Midbrain (tissue), 1 donor: ENCODE measurements around the gene CTPS1.

Source experiments
- DNase-seq: peaks from one replicate; lab custom pipeline; 2025; lab: John Stamatoyannopoulos, UW

Gene CTPS1

DNA sequence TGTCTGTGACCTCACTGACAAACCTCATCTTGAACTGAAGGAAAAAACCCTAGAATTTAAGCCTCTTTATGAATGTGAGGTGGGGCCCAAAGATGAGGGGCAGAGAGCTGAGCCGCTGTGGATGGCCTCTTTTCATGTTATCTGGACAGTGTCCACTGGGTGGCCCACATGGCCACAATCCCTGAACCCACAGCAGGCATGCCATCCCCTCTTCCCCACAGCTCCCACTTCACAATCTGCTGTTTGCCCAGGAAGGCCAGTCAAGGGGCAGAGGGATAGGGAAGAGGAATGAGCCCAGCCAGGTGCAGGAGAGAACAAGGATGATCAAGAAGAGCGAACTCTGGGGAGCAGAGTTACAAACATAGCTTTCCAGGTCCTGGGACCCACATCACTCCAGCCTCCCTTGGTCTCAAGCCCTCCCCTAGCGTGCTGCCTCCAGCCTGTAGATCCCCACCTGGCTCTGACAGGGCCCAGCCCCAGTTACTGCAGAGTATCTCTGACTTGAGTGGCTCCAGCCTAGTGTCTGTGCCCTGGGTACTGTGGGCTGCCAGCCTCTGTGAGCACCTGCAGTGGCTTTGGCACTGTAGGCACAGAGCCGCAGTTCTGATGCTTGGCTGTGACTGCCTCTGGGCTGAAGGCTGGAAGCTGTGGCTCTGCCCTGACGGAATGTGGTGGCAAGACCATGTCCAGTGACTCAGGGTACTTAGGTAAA is 43.9 kb downstream of the CTPS1 start:
- no peak for DNase-seq

DNA sequence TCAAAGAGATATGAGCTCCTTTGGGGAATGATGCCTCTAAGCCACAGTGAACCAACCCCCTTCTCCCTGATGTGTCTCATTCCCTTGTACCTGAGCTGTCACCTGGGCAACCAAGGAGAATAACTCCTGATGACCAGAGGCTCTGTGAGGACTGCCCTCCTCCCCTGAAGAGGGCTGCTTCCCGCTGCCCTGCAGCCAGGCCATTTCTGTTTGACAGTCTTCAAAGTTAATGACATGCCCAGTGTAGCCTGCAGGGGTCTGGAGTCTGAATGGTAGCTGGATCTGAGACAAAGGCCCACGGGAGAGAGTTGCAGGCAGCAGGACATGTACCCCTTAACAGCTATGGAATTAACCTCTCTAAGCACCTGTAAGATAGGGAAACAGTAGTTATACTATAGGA is 45.5 kb downstream of the CTPS1 start:
- DNase-seq, result no peak

DNA sequence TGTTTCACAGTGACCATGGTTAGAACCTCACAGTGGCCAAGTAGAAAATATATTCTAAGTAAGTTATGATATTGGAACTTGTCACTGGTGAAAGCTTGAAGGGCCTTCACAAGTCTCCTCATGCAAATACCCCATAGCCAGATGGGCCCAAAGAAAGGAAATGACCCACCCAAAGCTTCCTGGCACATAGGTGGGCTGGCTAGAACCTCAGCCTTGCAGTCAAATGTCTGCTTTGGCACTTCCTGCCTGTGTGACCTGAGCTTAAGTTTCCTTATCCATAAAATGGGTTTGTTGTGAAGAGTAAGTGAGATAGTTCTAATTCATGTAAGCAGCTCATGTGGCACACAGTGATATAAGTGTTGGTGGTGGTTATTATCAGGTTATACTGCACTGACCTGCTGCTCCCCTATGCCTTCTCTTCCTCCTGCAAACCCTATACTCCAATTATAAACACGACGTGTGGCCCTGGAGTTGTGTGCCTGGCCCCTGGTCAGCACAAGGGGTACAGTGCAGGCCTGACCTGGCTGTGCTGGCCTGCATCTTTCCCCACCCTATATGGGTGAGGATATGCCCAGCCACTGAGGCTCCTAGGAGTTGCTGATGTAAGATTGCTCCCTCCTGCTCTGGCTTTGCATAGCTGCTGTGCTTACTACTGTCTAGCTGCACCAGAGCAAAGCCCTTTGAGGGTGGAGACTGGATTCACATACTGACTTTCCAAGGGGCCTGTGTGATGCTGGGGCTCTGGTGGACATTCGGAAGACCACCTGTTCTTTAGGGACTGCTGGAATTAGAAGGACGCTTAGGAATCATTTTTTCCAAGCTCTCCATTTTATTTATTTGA is 46.7 kb downstream of the CTPS1 start:
- DNase-seq, result no peak

DNA sequence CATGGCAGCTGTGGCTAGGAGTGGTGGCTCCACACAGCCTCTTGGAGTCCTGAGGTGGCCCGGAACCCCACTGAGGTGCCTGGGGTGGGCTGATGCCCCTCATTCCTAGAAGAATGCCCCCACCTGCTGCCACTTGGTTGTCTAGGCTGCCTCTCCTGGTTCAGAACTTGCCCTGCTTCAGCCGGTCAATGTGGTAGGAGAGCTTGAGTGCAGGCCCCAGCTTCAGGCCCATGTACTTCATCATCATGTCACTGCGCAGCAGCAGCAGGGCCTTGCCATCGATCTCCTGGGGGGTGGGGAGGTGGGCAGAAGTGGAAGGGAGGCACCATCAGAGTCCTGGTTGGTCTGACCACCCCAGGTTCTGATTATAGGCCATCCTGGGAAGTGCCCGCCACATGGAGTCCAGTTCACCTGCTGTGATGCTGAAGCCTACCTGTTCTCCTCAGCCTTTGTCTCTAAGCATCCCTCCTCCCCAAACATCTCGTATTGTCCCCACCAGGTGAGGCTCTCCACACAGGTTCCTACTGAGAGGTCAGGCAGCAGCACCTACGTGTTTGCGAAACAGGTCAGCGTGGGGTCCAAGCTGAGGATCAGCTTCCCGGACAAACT is 48.6 kb downstream of the CTPS1 start:
- DNase-seq, result no peak

DNA sequence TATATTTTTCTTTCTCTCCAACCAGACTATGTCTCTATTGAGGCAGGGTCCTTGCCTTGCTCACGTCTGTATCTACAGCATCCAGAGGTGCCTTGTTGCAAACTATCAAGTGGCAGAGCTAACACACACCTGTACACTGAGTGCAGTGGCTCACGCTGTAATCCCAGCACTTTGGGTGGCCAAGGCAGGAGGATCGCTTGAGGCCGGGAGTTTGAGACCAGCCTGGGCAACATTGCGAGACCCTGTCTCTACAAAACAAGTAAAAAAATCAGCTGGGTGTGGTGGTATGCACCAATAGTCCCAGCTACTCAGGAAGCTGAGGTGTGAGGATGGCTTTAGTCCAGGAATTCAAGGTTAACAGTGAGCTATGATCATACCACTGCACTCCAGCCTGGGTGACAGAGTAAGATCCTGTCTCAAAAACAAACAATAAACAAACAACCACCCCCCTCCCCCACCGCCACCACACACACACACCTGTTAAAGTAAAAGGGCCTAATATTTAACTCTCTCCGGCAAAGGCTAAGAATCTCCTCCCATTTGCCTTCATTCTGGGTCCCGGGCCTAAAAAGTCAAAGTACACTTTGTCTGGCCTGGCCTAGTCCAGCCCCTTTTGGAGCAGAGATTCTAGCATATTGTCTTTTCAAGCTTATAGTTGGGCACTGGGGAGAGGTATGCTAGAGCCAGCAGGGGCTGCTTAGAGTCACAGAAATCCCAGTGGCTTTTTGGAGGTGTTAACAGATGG is 51.5 kb downstream of the CTPS1 start:
- no peak for DNase-seq

DNA sequence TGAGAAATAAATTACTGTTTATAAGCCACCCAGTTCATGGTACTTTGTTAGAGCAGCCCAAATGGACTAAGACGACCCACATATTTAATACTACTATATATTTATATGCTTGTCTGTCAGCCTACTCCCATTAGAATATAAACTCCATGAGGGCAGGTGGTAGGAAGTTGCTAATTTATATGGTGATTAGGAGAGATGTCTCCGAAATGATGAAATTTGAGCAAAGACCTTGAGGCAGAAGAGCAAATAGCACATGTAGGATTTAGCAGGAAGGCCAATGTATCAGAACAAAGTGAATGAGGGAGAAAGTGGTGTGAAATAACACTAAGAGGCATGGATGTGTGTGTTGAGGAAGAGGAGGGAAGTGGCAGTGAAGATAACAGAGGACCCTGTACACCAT is 52.7 kb downstream of the CTPS1 start:
- no peak for DNase-seq

DNA sequence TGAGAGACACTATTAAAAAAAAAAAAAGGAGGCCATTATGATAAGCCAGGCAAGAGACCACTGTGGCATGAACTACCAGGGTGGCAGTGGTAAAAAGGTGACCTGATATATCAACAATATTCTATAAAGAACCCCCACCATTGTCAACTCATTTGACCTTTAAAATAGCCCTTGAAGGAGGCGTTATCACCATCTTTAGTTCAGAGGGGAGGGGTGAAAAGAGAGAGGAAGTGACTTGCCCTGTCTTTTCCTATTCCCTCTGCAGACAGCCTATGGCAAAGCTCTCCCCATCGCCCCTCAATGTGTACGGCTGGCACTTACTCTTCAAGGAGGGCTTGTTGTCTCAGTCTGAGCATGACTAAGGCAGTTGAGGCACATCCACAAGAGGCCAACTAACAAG is 53.8 kb downstream of the CTPS1 start:
- no peak for DNase-seq

DNA sequence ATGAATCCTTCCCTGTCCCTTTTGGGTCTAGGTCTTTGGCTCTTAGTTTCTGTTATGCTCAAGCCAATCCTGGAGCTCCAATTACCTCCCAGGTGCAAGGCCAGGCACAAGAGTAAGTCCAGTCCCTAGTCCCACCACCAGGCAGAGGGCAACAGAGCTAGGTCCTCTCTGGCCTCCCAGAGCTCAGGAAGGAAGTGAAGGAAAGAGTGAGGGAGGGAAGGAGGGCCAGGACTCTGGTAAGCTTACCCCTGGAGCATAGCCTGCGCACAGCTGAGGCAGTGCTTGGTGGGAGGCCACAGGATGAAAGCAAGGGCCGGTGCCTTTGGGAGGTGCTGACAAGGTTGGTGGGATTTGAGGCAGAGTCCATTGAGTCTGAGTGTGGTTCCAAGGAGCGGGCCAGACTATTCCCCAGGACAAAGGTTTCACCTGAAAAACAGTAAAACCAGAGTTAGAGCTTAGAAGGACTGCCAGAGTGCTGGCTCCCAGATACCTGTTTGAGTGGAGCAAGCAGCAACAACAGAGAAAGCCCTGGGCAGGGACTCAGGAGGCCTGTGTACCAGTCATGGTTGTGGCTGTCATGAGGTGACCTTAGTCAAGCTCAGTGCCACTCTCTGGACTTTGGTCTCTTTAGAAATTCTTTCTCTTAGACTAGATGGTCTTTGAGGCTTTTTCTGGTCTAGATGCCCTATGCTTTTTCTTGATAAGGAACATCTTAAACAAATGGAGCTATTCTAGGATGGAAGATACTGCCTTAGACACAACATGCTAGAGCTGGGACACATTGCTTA is 57.8 kb downstream of the CTPS1 start:
- no peak for DNase-seq

DNA sequence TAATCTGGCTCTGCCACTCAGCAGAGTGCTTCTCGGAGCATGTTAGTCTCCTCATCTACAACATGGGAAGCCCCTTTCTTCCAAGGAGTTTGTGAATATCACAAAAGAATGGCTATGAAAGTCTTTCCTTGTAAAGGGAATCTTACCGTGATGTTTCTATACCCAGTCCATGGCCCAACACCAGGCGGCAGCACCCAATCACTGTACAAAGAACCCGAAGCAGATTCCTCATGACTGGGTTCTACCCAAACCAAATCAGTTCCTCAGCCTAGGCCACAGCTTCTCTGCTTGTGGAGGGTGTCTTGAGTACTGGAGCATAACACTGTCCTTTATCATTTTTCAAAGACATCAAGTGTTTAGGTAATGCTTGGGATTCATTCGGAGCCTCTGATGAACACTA is 58.6 kb downstream of the CTPS1 start:
- DNase-seq, result no peak

DNA sequence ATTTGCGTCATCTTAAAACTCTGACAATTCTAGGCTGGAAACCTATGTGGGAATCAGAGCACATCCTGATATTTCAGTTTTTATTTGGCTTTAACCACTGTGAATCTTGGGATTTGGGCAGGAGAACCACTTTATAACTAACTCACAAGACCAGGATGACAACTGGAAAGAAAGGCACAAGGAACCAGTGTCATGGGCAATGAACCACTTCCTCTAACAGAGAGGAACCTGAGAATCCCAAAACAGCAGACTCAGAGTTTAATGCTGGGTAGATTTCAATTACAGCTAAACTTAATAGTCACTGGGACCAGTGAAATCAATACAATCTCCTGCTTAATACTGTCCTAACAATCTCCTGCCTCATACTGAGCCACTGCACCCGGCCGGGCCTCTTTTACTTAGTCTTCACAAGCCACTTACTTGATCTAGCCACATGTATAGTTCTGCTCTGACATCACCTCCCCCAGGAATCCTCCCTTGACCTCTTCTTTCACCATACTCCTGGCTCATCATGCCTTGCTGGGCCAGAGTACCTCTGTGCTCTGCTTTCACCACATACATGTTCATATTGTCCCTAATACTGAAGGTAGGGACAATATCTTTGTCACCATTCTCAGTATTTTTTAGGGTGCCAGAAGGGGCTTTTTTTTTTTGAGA is 62.2 kb downstream of the CTPS1 start:
- no peak for DNase-seq

DNA sequence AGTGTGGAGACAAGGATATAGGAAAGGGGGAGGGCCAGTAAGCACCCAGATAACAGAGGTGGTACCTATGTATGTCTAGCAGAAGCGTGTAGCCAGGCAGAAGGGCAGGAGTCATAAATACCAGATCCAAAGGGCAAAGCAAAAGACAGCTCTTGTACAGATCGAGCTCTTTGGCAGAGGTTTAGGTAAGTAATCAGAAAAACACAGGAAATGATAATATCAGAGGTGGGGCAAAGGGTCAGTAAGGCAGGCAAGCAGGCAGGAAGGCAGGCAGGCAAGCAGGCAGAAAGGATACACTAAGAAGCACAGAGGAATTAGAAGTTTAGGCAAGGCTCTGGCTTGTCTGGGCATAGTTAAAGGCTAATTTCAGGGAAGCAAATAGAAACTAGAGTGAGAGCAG is 64.7 kb downstream of the CTPS1 start:
- DNase-seq, result no peak

DNA sequence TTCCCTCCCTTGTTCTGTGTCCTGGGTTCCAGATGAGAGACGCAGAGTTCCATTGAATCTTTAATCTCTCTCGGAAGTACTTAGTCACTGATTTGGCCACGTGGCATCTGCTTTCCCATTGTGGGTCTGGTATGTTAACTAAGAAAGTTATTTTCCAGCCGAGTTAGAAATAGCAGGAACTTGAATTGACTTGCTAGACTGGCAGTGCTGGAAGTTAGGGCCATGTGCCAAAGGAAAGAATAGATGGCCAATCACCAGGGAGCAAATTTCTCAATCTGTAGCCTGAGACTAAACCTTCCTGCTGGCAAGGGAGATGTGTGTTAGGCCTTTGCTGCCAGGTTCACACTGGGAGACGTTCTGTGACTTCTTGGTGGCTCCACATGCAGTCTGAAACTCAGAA is 66.2 kb downstream of the CTPS1 start:
- peak; percentile 31 for DNase-seq

DNA sequence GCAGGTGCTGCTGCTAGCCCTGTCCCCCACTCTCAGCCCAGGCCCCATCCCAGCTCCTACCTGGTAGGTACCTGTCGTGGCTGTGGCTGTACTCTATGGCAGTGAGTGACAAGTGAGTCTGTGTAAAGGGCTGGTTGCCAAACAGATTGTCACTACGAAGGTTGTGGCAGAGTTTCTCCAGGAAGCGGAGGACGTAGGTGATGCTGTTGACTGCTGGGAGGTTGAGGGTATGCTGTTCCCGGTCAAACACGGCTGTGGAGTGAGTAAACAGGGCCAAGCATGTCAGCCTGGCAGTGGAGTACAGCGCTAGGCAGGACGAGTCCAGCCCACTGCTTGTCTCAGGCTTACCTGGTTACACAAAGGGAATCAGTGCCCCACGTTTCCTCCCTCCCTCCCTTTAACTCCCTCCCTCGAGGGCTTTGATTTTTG is 66.9 kb downstream of the CTPS1 start:
- no peak for DNase-seq

DNA sequence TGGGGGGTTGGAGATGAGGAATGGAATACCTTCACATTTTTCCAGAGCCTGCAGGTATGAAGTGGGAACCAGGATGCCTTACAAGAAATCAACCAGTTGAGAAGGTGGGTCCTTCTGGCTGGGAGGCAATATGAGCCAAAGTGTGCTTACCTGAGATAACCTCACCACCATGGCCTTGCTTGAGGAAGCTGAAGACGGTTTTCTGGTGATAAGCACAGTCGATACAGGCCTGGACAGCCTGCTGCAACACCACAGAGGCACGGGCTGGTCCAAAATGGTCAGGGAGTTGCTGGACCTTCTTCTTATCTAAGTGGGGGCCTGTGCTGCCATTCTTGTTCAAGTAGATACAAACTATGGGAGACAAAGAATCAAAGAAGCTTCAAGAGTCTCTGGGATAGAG is 69.0 kb downstream of the CTPS1 start:
- no peak for DNase-seq

DNA sequence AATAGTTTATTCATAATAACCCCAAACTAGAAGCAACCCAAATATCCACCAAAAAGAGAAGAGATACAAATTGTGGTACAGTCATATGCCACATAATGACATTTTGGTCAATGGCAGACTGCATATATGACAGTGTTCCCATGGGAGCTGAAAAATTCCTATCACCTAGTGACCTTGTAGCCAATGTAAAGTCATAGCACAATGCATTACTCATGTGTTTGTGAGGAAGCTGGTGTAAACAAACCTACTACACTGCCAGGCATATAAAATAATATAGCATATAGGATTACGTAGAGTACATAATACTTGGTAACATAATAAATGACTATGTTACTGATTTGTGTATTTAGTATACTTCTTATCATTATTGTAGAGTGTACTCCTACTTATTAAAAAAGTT is 71.5 kb downstream of the CTPS1 start:
- DNase-seq, result no peak

DNA sequence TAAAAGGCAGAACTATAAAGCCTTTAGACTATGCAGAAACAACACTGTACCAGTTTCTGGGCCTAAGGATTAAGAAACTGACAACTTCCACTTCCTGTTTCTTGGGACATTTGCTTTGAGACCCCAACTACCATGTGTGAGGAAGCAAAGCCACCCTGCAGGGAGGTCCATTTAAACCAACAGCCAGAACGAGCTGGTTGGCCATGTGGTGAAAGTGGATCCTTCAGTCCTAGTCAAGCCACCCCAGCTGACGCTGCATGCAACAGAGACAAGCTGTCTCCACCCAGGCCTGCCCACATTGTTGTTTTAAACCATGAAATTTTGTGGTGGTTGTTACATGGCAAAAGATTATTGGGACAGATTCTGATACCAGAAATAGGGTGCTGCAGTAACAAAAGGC is 73.8 kb downstream of the CTPS1 start:
- no peak for DNase-seq

DNA sequence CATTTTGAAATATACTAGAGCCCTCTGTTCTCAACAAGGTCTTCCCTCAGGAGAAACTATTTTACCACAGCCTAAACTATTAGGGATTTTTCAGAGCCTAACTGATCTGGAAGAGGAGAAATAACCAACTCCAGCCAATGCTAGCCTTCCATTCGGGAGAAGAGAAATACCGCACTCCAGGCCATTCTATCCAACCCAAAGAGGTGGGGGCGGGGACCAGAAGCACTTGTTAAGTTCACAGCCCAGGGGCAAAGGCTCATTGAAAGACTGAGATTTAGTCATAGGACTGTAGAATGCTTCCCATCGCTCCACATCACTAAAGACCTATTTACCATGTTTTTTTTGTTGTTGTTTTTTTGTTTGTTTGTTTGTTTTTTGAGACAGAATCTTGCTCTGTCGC is 77.4 kb downstream of the CTPS1 start:
- no peak for DNase-seq
